ENCODE results near the gene ADAD2.

The ADAD2 gene

GRCh38 chr16:84150926-84151325 is 40.0 kb upstream of the ADAD2 start:
- H3K4me3 ChIP-seq (ENCODE audit: low read depth, low read length) = no peak overlapping the region
- TF ChIP-seq CTCF (IDR thresholded peaks at IDR 0.05; ENCODE audit: insufficient read depth, low read length, missing control alignments) = no peak
- DNase-seq (ENCODE audit: low read depth, low spot score) = no peak
- ChIA-PET CTCF (interaction anchor here (1.0 to 1.7 kb wide), 4 partner anchors 10 to 66 kb away, joined by 3 to 6 read pairs (median 4); no protein-coding TSS in a partner anchor), POLR2A (no interaction called here)

- CTCF ChIA-PET = interaction anchor here (1.0 to 3.7 kb wide), 4 partner anchors 13 to 33 kb away, joined by 3 to 18 read pairs (median 4); partner anchors contain the start of gene TAF1C
Observed at GRCh38 chr16:84153660-84154214, 37.2 kb upstream of the ADAD2 start.

GRCh38 chr16:84155226-84155625 is 35.7 kb upstream of the ADAD2 start:
- DNase-seq (ENCODE audit: low read depth, low spot score) = no peak
- TF ChIP-seq CTCF (IDR thresholded peaks at IDR 0.05; ENCODE audit: insufficient read depth, low read length, missing control alignments) = no peak
- ChIA-PET CTCF (interaction anchor here (1.0 to 3.7 kb wide), 4 partner anchors 9 to 32 kb away, joined by 3 to 18 read pairs (median 5); partner anchors contain the start of gene TAF1C), POLR2A (no interaction called here)
- H3K4me3 ChIP-seq (ENCODE audit: low read depth, low read length) = no peak overlapping the region

More at GRCh38 chr16:84153660-84154214, 37.2 kb upstream of the ADAD2 start:
- no peak for DNase-seq (ENCODE audit: low read depth, low spot score)
- POLR2A ChIA-PET = interaction anchor here (0.9 kb wide), 1 partner anchor 9 kb away, joined by 3 read pairs; the partner anchor contains the start of genes DNAAF1 and HSDL1
- H3K4me3 ChIP-seq (ENCODE audit: low read depth, low read length) = no peak overlapping the region
- no peak for TF ChIP-seq CTCF (IDR thresholded peaks at IDR 0.05; ENCODE audit: insufficient read depth, low read length, missing control alignments)

- POLR2A ChIA-PET = no interaction called here
- DNase-seq (ENCODE audit: low read depth, low spot score) = no peak
- CTCF ChIA-PET = interaction anchor here (0.9 to 3.7 kb wide), 6 partner anchors 10 to 90 kb away, joined by 3 to 18 read pairs (median 3); partner anchors contain the start of gene TAF1C
- H3K4me3 ChIP-seq (ENCODE audit: low read depth, low read length) = no peak overlapping the region
- TF ChIP-seq CTCF (IDR thresholded peaks at IDR 0.05; ENCODE audit: insufficient read depth, low read length, missing control alignments) = no peak
Observed at GRCh38 chr16:84155771-84156170, 35.2 kb upstream of the ADAD2 start.

- TF ChIP-seq CTCF (IDR thresholded peaks at IDR 0.05; ENCODE audit: insufficient read depth, low read length, missing control alignments) = no peak
- POLR2A ChIA-PET = no interaction called here
- DNase-seq (ENCODE audit: low read depth, low spot score) = no peak
- H3K4me3 ChIP-seq (ENCODE audit: low read depth, low read length) = no peak overlapping the region
- CTCF ChIA-PET = interaction anchor here (0.9 to 3.7 kb wide), 5 partner anchors 9 to 90 kb away, joined by 3 to 18 read pairs (median 3); partner anchors contain the start of gene TAF1C
Observed at GRCh38 chr16:84156342-84156784, 34.6 kb upstream of the ADAD2 start.

GRCh38 chr16:84159007-84159406 is 31.9 kb upstream of the ADAD2 start:
- ChIA-PET CTCF (no interaction called here), POLR2A (no interaction called here)
- TF ChIP-seq CTCF (IDR thresholded peaks at IDR 0.05; ENCODE audit: insufficient read depth, low read length, missing control alignments) = no peak
- H3K4me3 ChIP-seq (ENCODE audit: low read depth, low read length) = no peak overlapping the region
- DNase-seq (ENCODE audit: low read depth, low spot score) = no peak

Measured in AG04449 (cell line).